PFSK-1 (cell line): ENCODE results near the gene SRPK2.

Experiments
- FOXP2 ChIP-seq: optimal IDR thresholded peaks from 2 replicates; pipeline ENCODE3; 2011; ENCODE audit warnings: borderline replicate concordance, control low read depth, inconsistent platforms; ENCODE audit not compliant: insufficient read depth; ENCODE audit errors: extremely low read length, extremely low read depth
- POLR2AphosphoS5 ChIP-seq: IDR thresholded peaks from 2 replicates; pipeline ENCODE4 v1.6.1; 2012; ENCODE audit warnings: low read depth, mild to moderate bottlenecking, control low read depth, low read length, moderate library complexity
- SIN3A ChIP-seq: IDR thresholded peaks from 2 replicates; pipeline ENCODE4 v1.6.1; 2012; ENCODE audit warnings: mild to moderate bottlenecking, low read length, moderate library complexity, borderline replicate concordance; ENCODE audit not compliant: insufficient read depth
- TF ChIP-seq, protein P1 (sequence below), 2 experiments: IDR thresholded peaks; 2 replicates each; pipeline versions ENCODE4 v1.6.1 to v1.8.0; 2011 to 2012; ENCODE audit warnings: low read depth in 2 of 2, low read length in 2 of 2, control low read depth in 1 of 2, inconsistent platforms in 1 of 2, mild to moderate bottlenecking in 1 of 2, moderate library complexity in 1 of 2; ENCODE audit not compliant: insufficient read depth in 1 of 2

GRCh38 chr7:105330526-105330925, 58.2 kb downstream of the SRPK2 start:
- TF ChIP-seq POLR2AphosphoS5 (no peak), FOXP2 (no peak), SIN3A (no peak)
- TF ChIP-seq, protein P1, sequence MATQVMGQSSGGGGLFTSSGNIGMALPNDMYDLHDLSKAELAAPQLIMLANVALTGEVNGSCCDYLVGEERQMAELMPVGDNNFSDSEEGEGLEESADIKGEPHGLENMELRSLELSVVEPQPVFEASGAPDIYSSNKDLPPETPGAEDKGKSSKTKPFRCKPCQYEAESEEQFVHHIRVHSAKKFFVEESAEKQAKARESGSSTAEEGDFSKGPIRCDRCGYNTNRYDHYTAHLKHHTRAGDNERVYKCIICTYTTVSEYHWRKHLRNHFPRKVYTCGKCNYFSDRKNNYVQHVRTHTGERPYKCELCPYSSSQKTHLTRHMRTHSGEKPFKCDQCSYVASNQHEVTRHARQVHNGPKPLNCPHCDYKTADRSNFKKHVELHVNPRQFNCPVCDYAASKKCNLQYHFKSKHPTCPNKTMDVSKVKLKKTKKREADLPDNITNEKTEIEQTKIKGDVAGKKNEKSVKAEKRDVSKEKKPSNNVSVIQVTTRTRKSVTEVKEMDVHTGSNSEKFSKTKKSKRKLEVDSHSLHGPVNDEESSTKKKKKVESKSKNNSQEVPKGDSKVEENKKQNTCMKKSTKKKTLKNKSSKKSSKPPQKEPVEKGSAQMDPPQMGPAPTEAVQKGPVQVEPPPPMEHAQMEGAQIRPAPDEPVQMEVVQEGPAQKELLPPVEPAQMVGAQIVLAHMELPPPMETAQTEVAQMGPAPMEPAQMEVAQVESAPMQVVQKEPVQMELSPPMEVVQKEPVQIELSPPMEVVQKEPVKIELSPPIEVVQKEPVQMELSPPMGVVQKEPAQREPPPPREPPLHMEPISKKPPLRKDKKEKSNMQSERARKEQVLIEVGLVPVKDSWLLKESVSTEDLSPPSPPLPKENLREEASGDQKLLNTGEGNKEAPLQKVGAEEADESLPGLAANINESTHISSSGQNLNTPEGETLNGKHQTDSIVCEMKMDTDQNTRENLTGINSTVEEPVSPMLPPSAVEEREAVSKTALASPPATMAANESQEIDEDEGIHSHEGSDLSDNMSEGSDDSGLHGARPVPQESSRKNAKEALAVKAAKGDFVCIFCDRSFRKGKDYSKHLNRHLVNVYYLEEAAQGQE (IDR thresholded peaks at IDR 0.05; ENCODE audit: insufficient read depth in 1 of 2, low read depth in 2 of 2, low read length in 2 of 2): no peak
